ENCODE data around the gene SLC25A21.
A peak's percentile ranks its signal among the peaks of the same experiment; 100 is the strongest.
"Not testable (repeated sequence)": the region's sequence is repeated elsewhere in the genome, so short reads cannot be mapped to it uniquely, and the experiment has no call there.

The SLC25A21 gene

GRCh38 chr14:37172024-37172869 lies at the start of gene SLC25A21:
Gene SLC25A21 (minus strand): TSS chr14:37172606.
- DNase-seq, result peak; percentile 58

GRCh38 chr14:37221073-37221472 lies 48.7 kb upstream of the SLC25A21 start:
- DNase-seq, result no peak

GRCh38 chr14:37215345-37215744 lies 42.9 kb upstream of the SLC25A21 start:
- DNase-seq, result no peak

GRCh38 chr14:37213016-37213415 lies 40.6 kb upstream of the SLC25A21 start:
- no peak for DNase-seq

GRCh38 chr14:37210448-37210847 lies 38.0 kb upstream of the SLC25A21 start:
- no peak for DNase-seq

GRCh38 chr14:37209617-37210016 lies 37.2 kb upstream of the SLC25A21 start:
- not testable (repeated sequence) for DNase-seq

- not testable (repeated sequence) for DNase-seq
These were observed 33.5 kb upstream of the SLC25A21 start for GRCh38 chr14:37205623-37206605.

GRCh38 chr14:37203423-37203822 lies 31.0 kb upstream of the SLC25A21 start:
- no peak for DNase-seq

GRCh38 chr14:37202812-37203211 lies 30.4 kb upstream of the SLC25A21 start:
- DNase-seq, result no peak

- DNase-seq, result no peak
These were observed 29.9 kb upstream of the SLC25A21 start for GRCh38 chr14:37202265-37202664.

GRCh38 chr14:37201724-37202123 lies 29.3 kb upstream of the SLC25A21 start:
- no peak for DNase-seq

GRCh38 chr14:37198907-37199306 lies 26.5 kb upstream of the SLC25A21 start:
- no peak for DNase-seq

GRCh38 chr14:37198273-37198598 lies 25.8 kb upstream of the SLC25A21 start:
- DNase-seq, result no peak

GRCh38 chr14:37197421-37198272 lies 25.2 kb upstream of the SLC25A21 start, which contains the start of gene MIPOL1:
Gene MIPOL1 (plus strand): TSS chr14:37197937. CDS start chr14:37247889, 49,952 bp downstream.
- peak; percentile 86 for DNase-seq

- no peak for DNase-seq
These were observed 24.4 kb upstream of the SLC25A21 start for GRCh38 chr14:37196604-37197420.

GRCh38 chr14:37195327-37195726 lies 22.9 kb upstream of the SLC25A21 start:
- DNase-seq, result no peak

GRCh38 chr14:37194698-37195097 lies 22.3 kb upstream of the SLC25A21 start:
- DNase-seq, result no peak

GRCh38 chr14:37189733-37190132 lies 17.3 kb upstream of the SLC25A21 start:
- not testable (repeated sequence) for DNase-seq

- DNase-seq, result not testable (repeated sequence)
These were observed 15.6 kb upstream of the SLC25A21 start for GRCh38 chr14:37187840-37188577.

GRCh38 chr14:37187294-37187693 lies 14.9 kb upstream of the SLC25A21 start:
- no peak for DNase-seq

- no peak for DNase-seq
These were observed 14.5 kb upstream of the SLC25A21 start for GRCh38 chr14:37186865-37187264.

Data from T1000 (cell line).